Naive thymus-derived CD4-positive, alpha-beta T cell (primary cell): ENCODE results near the gene NHLRC3. TPM values are rescaled to one million over a fixed set of nuclear protein-coding genes. Genes with fewer than 3 reads are reported as not detected.

Source experiments
- ATAC-seq: fragments of 150-1000 bp; cut with Tn5 transposase; 2 replicates; pipeline ENCODE4 v1.10.0; 2021; ENCODE audit warnings: mild to moderate bottlenecking, moderate library complexity
- CTCF ChIA-PET: fragments of 350-600 bp; sonication (Branson Sonifier 250); formaldehyde crosslinking; loops from one replicate; lab custom pipeline; 2021; ENCODE audit warnings: antibody characterized with exemption; lab: Charles Lee
- POLR2A ChIA-PET: fragments of 350-600 bp; sonication (Branson Sonifier 250); formaldehyde crosslinking; loops from one replicate; lab custom pipeline; 2021; ENCODE audit warnings: antibody characterized with exemption, inconsistent platforms; lab: Charles Lee
- DNase-seq, 9 donors: peaks; one replicate each; pipeline versions ENCODE4 v3.0.0 to v3.0.0-alpha.2; 2020 to 2022; ENCODE audit warnings: mixed read lengths in 1 of 9
- H3K27ac ChIP-seq: one replicate; pipeline ENCODE4 v1.7.0; 2013; ENCODE audit warnings: mild to moderate bottlenecking, low read depth, low read length, moderate library complexity
- H3K27me3 ChIP-seq, 2 donors: one replicate each; pipeline ENCODE4 v1.7.0; 2013; ENCODE audit warnings: low read length in 2 of 2, mild to moderate bottlenecking in 2 of 2, moderate library complexity in 2 of 2; ENCODE audit not compliant: control insufficient read depth in 2 of 2, insufficient read depth in 2 of 2
- H3K36me3 ChIP-seq, 3 experiments: 1 replicate in 2 of 3; 2 replicates in 1 of 3; pipeline ENCODE4 v1.7.0; 2013; ENCODE audit warnings: low read length in 3 of 3, mild to moderate bottlenecking in 3 of 3, moderate library complexity in 1 of 3; ENCODE audit not compliant: insufficient read depth in 3 of 3, control insufficient read depth in 2 of 3
- H3K4me1 ChIP-seq, 2 donors: one replicate each; pipeline ENCODE4 v1.7.0; 2013; ENCODE audit warnings: low read length in 2 of 2, mild to moderate bottlenecking in 2 of 2, moderate library complexity in 1 of 2; ENCODE audit not compliant: control insufficient read depth in 2 of 2, insufficient read depth in 2 of 2
- H3K4me3 ChIP-seq: 2 replicates; pipeline ENCODE4 v1.7.0; 2013; ENCODE audit warnings: mild to moderate bottlenecking, low read length
- H3K9me3 ChIP-seq, 3 experiments: 1 replicate in 2 of 3; 2 replicates in 1 of 3; pipeline ENCODE4 v1.7.0; 2013; ENCODE audit warnings: low read length in 3 of 3; ENCODE audit not compliant: control insufficient read depth in 2 of 3
- H3K27ac Mint-ChIP-seq, 9 donors: one replicate each; pipeline ENCODE4 v1.8.0; 2020 to 2022; ENCODE audit warnings: mixed read lengths in 9 of 9, mild to moderate bottlenecking in 8 of 9, moderate library complexity in 5 of 9, inconsistent platforms in 2 of 9
- H3K27me3 Mint-ChIP-seq, 5 donors: one replicate each; pipeline ENCODE4 v1.8.0; 2021 to 2022; ENCODE audit warnings: mixed read lengths in 5 of 5, mild to moderate bottlenecking in 1 of 5
- H3K36me3 Mint-ChIP-seq, 5 donors: one replicate each; pipeline ENCODE4 v1.8.0; 2020 to 2022; ENCODE audit warnings: mixed read lengths in 5 of 5, mild to moderate bottlenecking in 3 of 5, inconsistent platforms in 1 of 5
- H3K4me1 Mint-ChIP-seq, 7 donors: one replicate each; pipeline ENCODE4 v1.8.0; 2020 to 2022; ENCODE audit warnings: mixed read lengths in 7 of 7, mild to moderate bottlenecking in 3 of 7, inconsistent platforms in 1 of 7
- H3K4me3 Mint-ChIP-seq, 10 donors: one replicate each; pipeline ENCODE4 v1.8.0; 2020 to 2022; ENCODE audit warnings: mild to moderate bottlenecking in 10 of 10, mixed read lengths in 10 of 10, moderate library complexity in 6 of 10, inconsistent platforms in 2 of 10
- H3K9me3 Mint-ChIP-seq, 11 donors: one replicate each; pipeline ENCODE4 v1.8.0; 2020 to 2022; ENCODE audit warnings: mixed read lengths in 11 of 11, mild to moderate bottlenecking in 4 of 11, inconsistent platforms in 1 of 11, moderate library complexity in 1 of 11
- intact Hi-C, 2 donors: fragments of 100-400 bp; cut with micrococcal nuclease; formaldehyde crosslinking; loops; one replicate each; pipeline ENCODE4 v1.15.1; 2023
- polyA plus RNA-seq, 2 donors: library from polyadenylated mRNA; unstranded; fragments of 300-500 nt; fragmentation: Illumina TruSeq; gene quantifications; one replicate each; pipeline ENCODE4 v1.2.3, GENCODE V29; 2021
- total RNA-seq, 6 experiments: library from RNA in 5 of 6; stranded (reverse) in 5 of 6; gene quantifications; 1 replicate in 5 of 6; 2 replicates in 1 of 6; pipeline ENCODE4 v1.2.3 and lab custom pipeline; 2021 to 2026

Gene NHLRC3
- total and polyA plus RNA-seq, 7 experiments from 2014 or later = 3.4 to 30.6 (median 15.6) TPM

DNA sequence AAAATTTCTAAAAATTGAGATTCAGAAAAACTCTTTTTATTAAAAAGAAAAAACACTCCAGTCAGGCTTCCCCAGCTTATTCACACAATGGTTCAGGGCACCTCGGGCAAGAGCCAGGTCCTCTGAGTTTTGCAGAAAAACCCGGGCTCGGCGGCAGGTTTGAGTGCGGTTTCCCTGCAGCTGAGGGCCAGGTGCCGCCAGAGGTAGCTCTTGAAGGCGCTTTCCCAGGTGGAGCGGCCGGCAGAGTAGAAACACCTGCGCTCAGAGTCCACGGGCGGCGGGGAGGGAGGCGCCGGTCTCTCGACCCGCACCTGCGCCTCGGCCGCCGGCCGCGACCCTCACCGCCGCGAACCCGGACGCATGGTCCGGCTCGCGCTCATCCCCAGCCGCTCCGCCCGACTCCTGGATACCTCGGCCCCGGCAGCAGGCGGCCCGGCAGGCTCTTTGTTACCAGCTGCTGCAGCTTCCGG, 811 bp upstream of the NHLRC3 start:
- Mint-ChIP-seq H3K4me1 (peaks cover 38 to 76% (median 63%) of the 10 kb centered on the region in 7 donors), H3K36me3 (peaks cover 0 to 6% (median 0%) of the 10 kb centered on the region in 5 donors), H3K27me3 (no peaks in the 10 kb centered on the region), H3K4me3 (peak overlapping the region; percentile 92 to 99 (median 96)), H3K9me3 (no peaks in the 10 kb centered on the region), H3K27ac (peak overlapping the region; percentile 71 to 97 (median 95))
- CTCF ChIA-PET = no interaction called here
- intact Hi-C loops = loop anchor here (1.0 to 10.0 kb wide), 7 partner anchors 620 to 1887 kb away; partner anchors contain the start of genes MRPS31 (in 2 of the 2), COG6 (in 1 of the 2) and UFM1 (in 1 of the 2)
- Histone ChIP-seq H3K9me3 (no peaks in the 10 kb centered on the region), H3K4me1 (peaks cover 7 to 28% of the 10 kb centered on the region in 2 donors), H3K27me3 (no peaks in the 10 kb centered on the region), H3K36me3 (peaks cover 0 to 12% (median 0%) of the 10 kb centered on the region in 3 experiments), H3K27ac (peak overlapping the region; percentile 82), H3K4me3 (peak overlapping the region; percentile 95)
- DNase-seq = no peak
- peak; percentile 11 for ATAC-seq
- POLR2A ChIA-PET = interaction anchor here (0.8 to 3.0 kb wide), 6 partner anchors 10 to 1978 kb away, joined by 3 to 14 read pairs (median 5); partner anchors contain the start of genes SUPT20H and UFM1

DNA sequence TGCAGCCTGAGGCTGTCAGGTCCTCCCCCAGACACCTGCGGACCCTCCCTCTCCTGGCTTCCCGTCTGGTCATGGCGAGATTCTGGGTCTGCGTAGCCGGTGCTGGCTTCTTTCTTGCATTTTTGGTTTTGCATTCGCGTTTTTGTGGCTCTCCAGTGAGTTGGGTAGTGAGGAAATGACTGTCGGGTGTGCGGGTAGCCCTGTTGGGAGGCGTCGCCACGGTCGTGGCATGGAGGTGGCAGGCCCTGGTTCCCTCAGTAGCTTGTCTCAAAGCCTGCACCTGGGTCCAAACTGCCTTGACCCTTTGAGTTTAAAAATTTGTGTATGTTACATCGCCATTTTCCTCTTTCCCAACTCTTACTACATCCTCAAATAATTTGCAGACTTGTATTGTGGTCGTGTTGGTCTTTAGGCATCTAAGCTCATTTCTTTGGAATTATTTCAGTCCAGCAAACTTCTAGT, 344 bp downstream of the NHLRC3 start:
- H3K36me3 Mint-ChIP-seq = peaks cover 0 to 9% (median 3%) of the 10 kb centered on the region in 5 donors

DNA sequence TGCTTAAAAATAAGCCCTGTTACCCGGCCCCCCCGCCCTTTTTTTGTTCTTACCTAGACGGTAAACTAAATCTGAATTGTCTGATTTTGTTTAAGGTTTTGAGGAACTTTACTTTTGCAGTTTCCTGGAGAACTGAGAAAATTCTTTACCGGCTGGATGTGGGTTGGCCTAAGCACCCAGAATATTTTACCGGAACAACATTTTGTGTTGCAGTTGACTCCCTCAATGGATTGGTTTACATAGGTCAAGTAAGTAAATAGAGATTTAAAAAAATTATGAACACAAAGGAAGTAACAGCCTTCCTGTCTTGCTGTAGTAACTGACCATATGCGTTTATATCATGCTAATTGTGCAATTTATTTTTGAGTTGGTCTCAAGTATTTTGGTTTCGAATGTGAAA, 785 bp downstream of the NHLRC3 start:
- Mint-ChIP-seq H3K9me3 (no peaks in the 10 kb centered on the region), H3K27me3 (no peaks in the 10 kb centered on the region), H3K4me3 (peak overlapping the region; percentile 92 to 99 (median 96)), H3K4me1 (peaks cover 28 to 72% (median 55%) of the 10 kb centered on the region in 7 donors), H3K27ac (peak overlapping the region; percentile 45 to 97 (median 95)), H3K36me3 (peaks cover 0 to 13% (median 3%) of the 10 kb centered on the region in 5 donors)
- H3K27ac ChIP-seq = peak overlapping the region; percentile 82
- H3K9me3 ChIP-seq = no peaks in the 10 kb centered on the region
- H3K36me3 ChIP-seq = peaks cover 0 to 12% (median 0%) of the 10 kb centered on the region in 3 experiments
- peak overlapping the region; percentile 95 for H3K4me3 ChIP-seq
- intact Hi-C loops = loop anchor here (2.0 to 10.0 kb wide), 8 partner anchors 22 to 1886 kb away; partner anchors contain the start of genes MRPS31 (in 2 of the 2), COG6 (in 1 of the 2) and LHFPL6 (in 1 of the 2)
- H3K4me1 ChIP-seq = peaks cover 7 to 28% of the 10 kb centered on the region in 2 donors
- POLR2A ChIA-PET = interaction anchor here (1.5 to 3.0 kb wide), 3 partner anchors 8 to 1979 kb away, joined by 6 to 14 read pairs (median 6); partner anchors contain the start of gene SUPT20H
- DNase-seq (no peak), ATAC-seq (no peak)
- H3K27me3 ChIP-seq = no peaks in the 10 kb centered on the region
- CTCF ChIA-PET = no interaction called here

More for the DNA sequence above, 344 bp downstream of the NHLRC3 start:
- no peaks in the 10 kb centered on the region for H3K27me3 ChIP-seq
- H3K27ac ChIP-seq = peak overlapping the region; percentile 82
- no peaks in the 10 kb centered on the region for H3K9me3 Mint-ChIP-seq
- peaks cover 33 to 76% (median 60%) of the 10 kb centered on the region in 7 donors for H3K4me1 Mint-ChIP-seq
- peak overlapping the region; percentile 95 for H3K4me3 ChIP-seq
- H3K36me3 ChIP-seq = peaks cover 0 to 12% (median 0%) of the 10 kb centered on the region in 3 experiments
- intact Hi-C loops = loop anchor here (1.0 to 10.0 kb wide), 12 partner anchors 22 to 1979 kb away; partner anchors contain the start of genes COG6 (in 2 of the 2), MRPS31 (in 2 of the 2), SUPT20H (in 2 of the 2) and LHFPL6 (in 1 of the 2)
- no peaks in the 10 kb centered on the region for H3K9me3 ChIP-seq
- ChIA-PET CTCF (no interaction called here), POLR2A (interaction anchor here (1.2 to 3.0 kb wide), 5 partner anchors 8 to 1979 kb away, joined by 3 to 14 read pairs (median 6); partner anchors contain the start of genes SUPT20H and UFM1)
- H3K27me3 Mint-ChIP-seq = no peaks in the 10 kb centered on the region
- peak overlapping the region; percentile 88 to 97 (median 95) for H3K27ac Mint-ChIP-seq
- H3K4me3 Mint-ChIP-seq = peak overlapping the region; percentile 92 to 99 (median 96)
- DNase-seq = peak in 7 of 9 donors; percentile 35 to 64 (median 59)
- peak; percentile 61 for ATAC-seq
- H3K4me1 ChIP-seq = peaks cover 7 to 28% of the 10 kb centered on the region in 2 donors

DNA sequence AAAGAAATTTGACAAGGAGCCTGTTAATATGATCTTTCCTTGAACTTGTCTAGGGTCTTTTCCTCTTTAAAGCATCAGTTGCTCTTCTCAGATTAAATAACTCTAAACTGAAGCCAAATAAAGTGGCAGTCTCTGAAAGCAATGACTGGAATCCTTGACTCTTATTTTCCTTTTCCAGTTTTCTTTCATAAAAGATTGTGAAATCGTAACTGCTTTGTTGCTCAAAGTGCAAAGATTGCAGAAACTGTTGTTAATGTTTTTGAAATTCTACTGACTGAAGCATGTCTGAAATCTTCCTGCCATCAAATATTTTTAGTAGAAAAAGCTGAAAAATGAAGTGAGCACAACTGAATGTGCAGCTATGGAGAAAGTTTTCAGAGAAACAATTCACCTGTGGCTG, 1.9 kb downstream of the NHLRC3 start:
- intact Hi-C loops = no loop called here
- ChIA-PET CTCF (interaction anchor here (1.2 kb wide), 1 partner anchor 10 kb away, joined by 3 read pairs; no protein-coding TSS in a partner anchor), POLR2A (interaction anchor here (1.2 kb wide), 1 partner anchor 14 kb away, joined by 6 read pairs; no protein-coding TSS in a partner anchor)
- ATAC-seq (no peak), DNase-seq (no peak)
- Histone ChIP-seq H3K36me3 (peaks cover 0 to 12% (median 0%) of the 10 kb centered on the region in 3 experiments), H3K27me3 (no peaks in the 10 kb centered on the region), H3K4me3 (no peak overlapping the region), H3K9me3 (no peaks in the 10 kb centered on the region), H3K27ac (no peak overlapping the region), H3K4me1 (peaks cover 7 to 17% of the 10 kb centered on the region in 2 donors)
- Mint-ChIP-seq H3K4me3 (peak overlapping the region in 9 of 10 donors; percentile 9 to 48 (median 34)), H3K27ac (peak overlapping the region in 4 of 9 donors; percentile 22 to 47 (median 37)), H3K9me3 (no peaks in the 10 kb centered on the region), H3K27me3 (no peaks in the 10 kb centered on the region), H3K4me1 (peaks cover 25 to 60% (median 45%) of the 10 kb centered on the region in 7 donors), H3K36me3 (peaks cover 0 to 15% (median 5%) of the 10 kb centered on the region in 5 donors)

DNA sequence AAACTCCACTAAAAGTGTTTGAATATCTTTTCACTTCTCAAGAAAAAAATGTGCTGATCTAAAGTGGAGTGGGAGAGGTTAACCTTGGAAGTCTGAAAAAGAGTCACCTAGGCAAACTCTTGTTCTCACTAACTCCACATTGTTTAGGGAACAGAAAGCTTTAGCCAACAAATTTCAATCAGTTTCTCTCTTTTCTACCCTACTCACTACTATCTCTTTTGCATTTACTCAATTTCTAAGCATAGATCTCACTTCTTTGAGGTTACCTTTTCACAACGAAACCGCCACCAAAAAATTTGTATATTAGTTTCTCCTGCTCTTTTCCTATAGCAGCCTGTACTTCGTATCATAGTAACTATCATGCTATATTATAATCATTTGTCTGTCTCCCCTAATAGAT, 6.3 kb downstream of the NHLRC3 start:
- Mint-ChIP-seq H3K4me3 (no peak overlapping the region), H3K27me3 (no peaks in the 10 kb centered on the region), H3K4me1 (peaks cover 10 to 32% (median 20%) of the 10 kb centered on the region in 7 donors), H3K27ac (peak overlapping the region in 2 of 9 donors; percentile 20 to 24), H3K36me3 (peaks cover 3 to 21% (median 8%) of the 10 kb centered on the region in 5 donors), H3K9me3 (no peaks in the 10 kb centered on the region)
- ChIA-PET CTCF (no interaction called here), POLR2A (no interaction called here)
- no peak overlapping the region for H3K4me3 ChIP-seq
- peaks cover 0 to 2% of the 10 kb centered on the region in 2 donors for H3K4me1 ChIP-seq
- ATAC-seq (no peak), DNase-seq (no peak)
- no peaks in the 10 kb centered on the region for H3K36me3 ChIP-seq
- no peaks in the 10 kb centered on the region for H3K9me3 ChIP-seq
- intact Hi-C loops = no loop called here
- no peak overlapping the region for H3K27ac ChIP-seq
- no peaks in the 10 kb centered on the region for H3K27me3 ChIP-seq

DNA sequence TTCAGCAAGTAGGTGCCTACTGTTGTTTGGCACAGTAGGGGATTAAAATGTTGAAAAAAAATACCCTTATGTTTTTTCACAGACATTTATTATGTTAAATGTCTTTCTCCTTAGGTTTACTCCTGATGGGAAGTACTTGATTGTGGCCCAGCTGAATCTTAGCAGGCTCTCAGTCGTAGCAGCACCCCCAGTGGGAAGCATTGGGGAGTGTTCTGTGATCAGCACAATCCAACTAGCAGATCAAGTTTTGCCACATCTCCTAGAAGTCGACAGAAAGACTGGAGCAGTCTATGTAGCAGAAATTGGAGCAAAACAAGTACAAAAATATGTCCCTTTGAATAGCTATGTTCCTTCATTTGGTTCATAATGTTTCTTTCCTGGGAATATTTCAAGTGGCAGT, 9.3 kb downstream of the NHLRC3 start:
- Mint-ChIP-seq H3K27ac (no peak overlapping the region), H3K4me3 (no peak overlapping the region), H3K9me3 (no peaks in the 10 kb centered on the region), H3K4me1 (peaks cover 0 to 9% (median 7%) of the 10 kb centered on the region in 7 donors), H3K27me3 (no peaks in the 10 kb centered on the region), H3K36me3 (peaks cover 3 to 25% (median 8%) of the 10 kb centered on the region in 5 donors)
- Histone ChIP-seq H3K4me1 (no peaks in the 10 kb centered on the region), H3K27ac (no peak overlapping the region), H3K4me3 (no peak overlapping the region), H3K36me3 (no peaks in the 10 kb centered on the region), H3K9me3 (no peaks in the 10 kb centered on the region), H3K27me3 (no peaks in the 10 kb centered on the region)
- no peak for DNase-seq
- POLR2A ChIA-PET = interaction anchor here (3.5 kb wide), 1 partner anchor 10 kb away, joined by 14 read pairs; the partner anchor contains the start of genes NHLRC3 and PROSER1
- ATAC-seq = no peak
- intact Hi-C loops = no loop called here
- CTCF ChIA-PET = interaction anchor here (0.7 to 1.4 kb wide), 3 partner anchors 30 to 569 kb away, joined by 3 to 5 read pairs (median 3); no protein-coding TSS in a partner anchor
